Fibroblast of upper back skin (primary cell): ENCODE measurements around the gene PNPLA7.
A peak's percentile ranks its signal among the peaks of the same experiment; 100 is the strongest.
"Not testable (repeated sequence)": the region's sequence is repeated elsewhere in the genome, so short reads cannot be mapped to it uniquely, and the experiment has no call there.

Experiments
- DNase-seq: peaks from one replicate; pipeline ENCODE4 v3.0.0-alpha.2; 2013

Gene PNPLA7

DNA sequence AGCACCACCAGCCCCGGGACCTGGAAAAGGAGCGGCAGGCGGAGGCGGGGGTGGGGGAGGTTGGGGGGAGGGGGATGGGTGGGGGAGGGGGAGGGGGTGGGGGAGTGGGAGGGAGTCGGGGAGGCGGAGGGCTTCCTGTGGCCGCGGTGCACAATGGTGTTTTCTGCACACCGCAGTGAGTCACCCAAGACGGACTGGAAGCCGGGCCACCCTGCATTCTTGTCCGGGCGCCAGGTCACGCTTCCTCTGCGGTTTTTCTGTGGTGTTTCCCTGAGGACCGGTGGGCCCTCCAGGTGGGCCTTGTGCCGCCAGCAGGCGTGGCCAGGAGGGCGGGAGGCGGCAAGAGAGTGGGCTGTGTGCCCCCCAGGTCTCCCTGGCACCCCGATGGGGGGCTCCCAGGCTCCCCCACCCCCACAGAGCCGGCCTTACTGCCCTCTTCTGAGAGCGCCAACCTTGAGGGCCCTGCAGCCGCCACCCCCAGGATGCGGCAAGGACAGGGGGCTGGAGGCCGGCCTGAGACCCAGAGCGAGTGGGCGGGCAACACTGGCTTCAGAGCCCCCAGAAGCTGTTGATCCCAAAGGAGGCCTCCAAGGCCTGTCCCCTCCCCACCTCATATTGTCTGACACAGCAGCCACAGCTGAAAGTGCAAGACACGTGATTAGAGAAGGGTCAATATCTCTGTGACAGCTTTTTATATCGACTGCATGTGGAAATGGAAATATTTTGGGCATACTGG, 138.4 kb downstream of the PNPLA7 start:
- DNase-seq = peak; percentile 91

- DNase-seq = no peak
Observed at GRCh38 chr9:137411260-137411644, 138.9 kb downstream of the PNPLA7 start.

DNA sequence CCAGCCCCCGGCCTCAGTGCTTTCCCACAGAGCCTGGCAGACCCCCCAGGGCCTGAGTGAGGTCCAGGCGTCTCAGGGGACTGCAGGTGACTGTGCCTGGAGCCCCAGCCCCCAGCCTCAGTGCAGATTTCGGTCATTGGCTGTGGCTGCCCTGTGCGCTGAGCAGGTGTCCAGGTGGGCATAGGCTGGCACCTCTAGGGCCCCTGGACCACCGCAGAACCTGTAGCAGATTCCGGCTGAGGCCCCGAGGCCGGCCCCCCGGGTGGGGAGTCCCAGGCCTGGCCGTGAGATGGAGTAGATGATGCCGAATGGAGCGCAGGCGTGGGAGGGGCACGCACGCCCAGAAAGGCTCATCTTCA, 139.3 kb downstream of the PNPLA7 start:
- no peak for DNase-seq

DNA sequence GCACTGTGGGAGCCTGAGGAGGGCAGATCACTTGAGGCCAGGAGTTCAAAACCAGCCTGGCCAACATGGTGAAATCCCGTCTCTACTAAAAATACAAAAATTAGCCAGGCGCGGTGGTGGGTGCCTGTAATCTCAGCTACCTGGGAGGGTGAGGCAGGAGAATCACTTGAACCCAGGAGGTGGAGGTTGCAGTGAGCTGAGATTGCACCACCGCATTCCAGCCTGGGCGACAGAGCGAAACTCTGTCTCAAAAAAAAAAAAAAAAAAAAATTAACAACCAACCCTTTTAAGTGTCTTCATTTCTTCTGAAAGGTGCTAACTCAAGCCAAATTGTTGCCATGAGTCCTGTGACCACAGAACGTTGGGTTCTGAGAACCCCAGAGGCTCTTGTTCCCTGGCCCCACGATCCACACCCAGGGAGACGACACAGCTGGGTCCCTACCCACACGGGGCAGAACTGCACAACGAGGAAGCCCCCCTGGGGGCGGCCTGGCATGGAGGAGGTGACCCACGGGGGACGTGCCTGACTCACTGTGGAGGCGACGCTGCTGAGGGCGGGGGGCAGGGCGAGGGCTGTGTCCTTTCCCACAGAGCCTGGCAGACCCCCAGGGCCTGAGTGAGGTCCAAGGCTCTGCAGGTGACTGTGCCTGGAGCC, 139.8 kb downstream of the PNPLA7 start:
- DNase-seq = not testable (repeated sequence)
